PC-9 (cell line): ENCODE measurements around the gene KRTAP9-2. TPM values are rescaled to one million over a fixed set of nuclear protein-coding genes. Genes with fewer than 3 reads are reported as not detected.
"Not testable (repeated sequence)": the region's sequence is repeated elsewhere in the genome, so short reads cannot be mapped to it uniquely, and the experiment has no call there.

ENCODE experiments used
- BruUV-seq: library from RNA; stranded (reverse); fragments of 400-500 nt; replicated peaks from 2 replicates; lab custom pipeline; 2021; lab: Mats Ljungman, UMichigan
- CTCF ChIA-PET: fragments of 300-600 bp; sonication (Branson Sonifier 250); formaldehyde crosslinking; loops from one replicate; lab custom pipeline; 2022; ENCODE audit warnings: antibody characterized with exemption; lab: Charles Lee
- POLR2A ChIA-PET: fragments of 300-600 bp; sonication (Branson Sonifier 250); formaldehyde crosslinking; loops from one replicate; lab custom pipeline; 2022; ENCODE audit warnings: antibody characterized with exemption; ENCODE audit not compliant: unreplicated experiment; lab: Charles Lee
- DNase-seq, 2 experiments: peaks; one replicate each; pipeline versions ENCODE4 v3.0.0 to v3.0.0-alpha.2; 2015 to 2022; ENCODE audit warnings: mixed read lengths in 1 of 2
- H2AFZ ChIP-seq: fragments of 200-600 bp; sonication (generic); 2 replicates; pipeline ENCODE4 v1.8.1; 2017; ENCODE audit warnings: antibody characterized with exemption
- H3F3A ChIP-seq: fragments of 200-600 bp; sonication (generic); 2 replicates; pipeline ENCODE4 v1.8.1; 2017; ENCODE audit warnings: antibody characterized with exemption, mild to moderate bottlenecking, low read depth; ENCODE audit not compliant: insufficient read depth
- H3K27ac ChIP-seq: fragments of 200-600 bp; sonication (generic); 2 replicates; pipeline ENCODE4 v1.6.1; 2016; ENCODE audit warnings: mixed run types
- H3K27me3 ChIP-seq: fragments of 200-600 bp; sonication (generic); 2 replicates; pipeline ENCODE4 v1.6.1; 2016; ENCODE audit warnings: low read depth, mixed run types; ENCODE audit not compliant: insufficient read depth
- H3K36me3 ChIP-seq: fragments of 200-600 bp; sonication (generic); 2 replicates; pipeline ENCODE4 v1.6.1; 2016; ENCODE audit warnings: low read depth, mixed run types
- H3K4me1 ChIP-seq: fragments of 200-600 bp; sonication (generic); replicated peaks from 2 replicates; pipeline ENCODE4 v1.6.1; 2016; ENCODE audit warnings: mixed run types; ENCODE audit not compliant: insufficient read depth
- H3K4me2 ChIP-seq: fragments of 200-600 bp; sonication (generic); 2 replicates; pipeline ENCODE4 v1.6.1; 2017; ENCODE audit warnings: mixed run types
- H3K4me3 ChIP-seq: fragments of 200-600 bp; sonication (generic); 2 replicates; pipeline ENCODE4 v1.6.1; 2016; ENCODE audit warnings: mixed run types
- H3K79me2 ChIP-seq: fragments of 200-600 bp; sonication (generic); 2 replicates; pipeline ENCODE4 v1.6.1; 2017; ENCODE audit warnings: low read depth, mixed run types
- H3K9me2 ChIP-seq: fragments of 200-600 bp; sonication (generic); 2 replicates; pipeline ENCODE4 v1.8.1; 2017; ENCODE audit warnings: mild to moderate bottlenecking; ENCODE audit not compliant: insufficient read depth
- H3K9me3 ChIP-seq: fragments of 200-600 bp; sonication (generic); 2 replicates; pipeline ENCODE4 v1.8.1; 2016; ENCODE audit warnings: low read depth; ENCODE audit not compliant: insufficient read depth
- H4K20me1 ChIP-seq: fragments of 200-600 bp; sonication (generic); 2 replicates; pipeline ENCODE4 v1.8.1; 2017; ENCODE audit not compliant: insufficient read depth
- EZH2 ChIP-seq: fragments of 200-600 bp; sonication (generic); IDR thresholded peaks from 2 replicates; pipeline ENCODE4 v1.8.0; 2017; ENCODE audit warnings: antibody characterized with exemption, low read depth
- intact Hi-C: fragments of 100-400 bp; cut with micrococcal nuclease; formaldehyde crosslinking; loops from one replicate; pipeline ENCODE4 v1.10.0; 2022; ENCODE audit not compliant: unreplicated experiment
- total RNA-seq: library from RNA; stranded (reverse); gene quantifications from 2 replicates; pipeline ENCODE4 v1.2.3, GENCODE V29; 2021
- TF ChIP-seq, protein P1 (sequence below): fragments of 200-600 bp; sonication (generic); conservative IDR thresholded peaks from 2 replicates; pipeline ENCODE4 v1.6.1; 2017; ENCODE audit warnings: mixed run types, antibody characterized with exemption, mild to moderate bottlenecking, moderate library complexity

Gene KRTAP9-2
- total RNA-seq, 1 experiment from 2014 or later = not detected

DNA sequence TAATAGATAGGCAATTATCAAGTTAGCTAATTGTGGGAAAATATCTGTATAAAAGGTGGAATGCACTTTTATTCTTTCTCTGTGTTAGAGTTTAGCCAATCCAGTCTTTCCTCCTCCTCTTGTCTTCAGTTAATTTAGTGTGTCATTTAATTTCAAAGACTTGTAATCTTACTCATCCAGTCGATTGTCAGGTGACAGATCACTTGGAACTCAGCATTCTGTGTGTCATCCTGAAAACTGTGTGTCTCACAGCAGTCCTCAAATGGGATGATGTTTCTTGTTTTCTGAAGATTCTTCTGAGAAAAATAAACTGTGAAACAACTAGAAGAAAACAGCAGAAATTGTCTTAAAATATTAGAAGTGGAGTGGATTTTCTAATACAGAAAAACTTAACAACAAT lies 41.4 kb upstream of the KRTAP9-2 start:
- BruUV-seq = no TSS peak
- H4K20me1 ChIP-seq = no peaks in the 10 kb centered on the region
- TF ChIP-seq, protein P1, sequence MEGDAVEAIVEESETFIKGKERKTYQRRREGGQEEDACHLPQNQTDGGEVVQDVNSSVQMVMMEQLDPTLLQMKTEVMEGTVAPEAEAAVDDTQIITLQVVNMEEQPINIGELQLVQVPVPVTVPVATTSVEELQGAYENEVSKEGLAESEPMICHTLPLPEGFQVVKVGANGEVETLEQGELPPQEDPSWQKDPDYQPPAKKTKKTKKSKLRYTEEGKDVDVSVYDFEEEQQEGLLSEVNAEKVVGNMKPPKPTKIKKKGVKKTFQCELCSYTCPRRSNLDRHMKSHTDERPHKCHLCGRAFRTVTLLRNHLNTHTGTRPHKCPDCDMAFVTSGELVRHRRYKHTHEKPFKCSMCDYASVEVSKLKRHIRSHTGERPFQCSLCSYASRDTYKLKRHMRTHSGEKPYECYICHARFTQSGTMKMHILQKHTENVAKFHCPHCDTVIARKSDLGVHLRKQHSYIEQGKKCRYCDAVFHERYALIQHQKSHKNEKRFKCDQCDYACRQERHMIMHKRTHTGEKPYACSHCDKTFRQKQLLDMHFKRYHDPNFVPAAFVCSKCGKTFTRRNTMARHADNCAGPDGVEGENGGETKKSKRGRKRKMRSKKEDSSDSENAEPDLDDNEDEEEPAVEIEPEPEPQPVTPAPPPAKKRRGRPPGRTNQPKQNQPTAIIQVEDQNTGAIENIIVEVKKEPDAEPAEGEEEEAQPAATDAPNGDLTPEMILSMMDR = no peak
- no peak for TF ChIP-seq EZH2
- no peaks in the 10 kb centered on the region for H3K9me2 ChIP-seq
- H3K79me2 ChIP-seq = no peaks in the 10 kb centered on the region
- ChIA-PET CTCF (no interaction called here), POLR2A (no interaction called here)
- H3K4me1 ChIP-seq = no peaks in the 10 kb centered on the region
- 0 out of 2 replicates have a peak, but pooled peaks cover 6% of the 10 kb centered on the region for H3F3A ChIP-seq
- DNase-seq = no peak
- no peak overlapping the region for H2AFZ ChIP-seq
- H3K27me3 ChIP-seq = no peaks in the 10 kb centered on the region
- H3K27ac ChIP-seq = no peak overlapping the region
- intact Hi-C loops = no loop called here
- H3K4me3 ChIP-seq = no peak overlapping the region
- H3K9me3 ChIP-seq = no peaks in the 10 kb centered on the region
- H3K4me2 ChIP-seq = no peak overlapping the region
- no peaks in the 10 kb centered on the region for H3K36me3 ChIP-seq

DNA sequence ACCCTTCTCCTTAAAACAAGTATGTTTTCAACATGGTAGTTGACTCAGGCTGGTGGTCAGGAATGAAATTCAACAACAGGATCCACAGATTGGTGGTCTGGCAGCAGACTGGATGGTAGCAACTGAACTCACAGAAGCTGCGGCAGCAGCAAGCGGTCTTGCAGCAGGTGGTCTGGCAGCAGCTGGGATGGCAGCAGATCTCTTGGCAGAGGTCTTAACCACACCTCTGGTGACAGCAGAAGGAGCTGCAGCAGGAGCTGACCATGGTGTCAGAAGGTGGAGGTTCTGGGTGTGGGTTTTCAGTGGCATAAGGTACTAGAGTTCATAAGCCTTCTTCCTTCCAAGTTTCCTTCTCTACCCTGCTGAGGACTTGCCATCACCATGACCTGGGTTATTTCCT lies 39.6 kb upstream of the KRTAP9-2 start:
- Histone ChIP-seq H3K27ac (no peak overlapping the region), H3K9me3 (no peaks in the 10 kb centered on the region), H4K20me1 (no peaks in the 10 kb centered on the region), H3K4me3 (no peak overlapping the region), H3K79me2 (no peaks in the 10 kb centered on the region), H3K27me3 (no peaks in the 10 kb centered on the region), H3F3A (0 out of 2 replicates have a peak, but pooled peaks cover 6% of the 10 kb centered on the region), H2AFZ (no peak overlapping the region), H3K4me2 (no peak overlapping the region), H3K4me1 (no peaks in the 10 kb centered on the region), H3K9me2 (no peaks in the 10 kb centered on the region), H3K36me3 (no peaks in the 10 kb centered on the region)
- TF ChIP-seq, protein P1 = no peak
- no peak for TF ChIP-seq EZH2
- ChIA-PET POLR2A (no interaction called here), CTCF (no interaction called here)
- no TSS peak for BruUV-seq
- DNase-seq = no peak
- intact Hi-C loops = no loop called here

DNA sequence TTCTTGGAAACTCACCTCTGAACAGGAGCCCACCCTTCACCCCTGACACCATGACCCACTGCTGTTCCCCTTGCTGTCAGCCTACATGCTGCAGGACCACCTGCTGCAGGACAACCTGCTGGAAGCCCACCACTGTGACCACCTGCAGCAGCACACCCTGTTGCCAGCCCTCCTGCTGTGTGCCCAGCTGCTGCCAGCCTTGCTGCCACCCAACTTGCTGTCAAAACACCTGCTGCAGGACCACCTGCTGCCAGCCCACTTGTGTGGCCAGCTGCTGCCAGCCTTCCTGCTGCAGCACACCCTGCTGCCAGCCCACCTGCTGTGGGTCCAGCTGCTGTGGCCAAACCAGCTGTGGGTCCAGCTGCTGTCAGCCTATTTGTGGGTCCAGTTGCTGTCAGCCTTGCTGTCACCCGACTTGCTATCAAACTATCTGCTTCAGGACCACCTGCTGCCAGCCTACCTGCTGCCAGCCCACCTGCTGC lies 36.6 kb upstream of the KRTAP9-2 start, which contains the start of gene KRTAP9-1:
Gene KRTAP9-1 (plus strand): TSS at position 51 of the 482 bp plus-strand sequence. CDS start 0 bp downstream, at position 51.
- H3K79me2 ChIP-seq, H4K20me1 ChIP-seq, intact Hi-C loops, BruUV-seq, POLR2A ChIA-PET, H2AFZ ChIP-seq, DNase-seq, H3K4me3 ChIP-seq, H3K36me3 ChIP-seq, H3K27me3 ChIP-seq, H3K9me2 ChIP-seq, H3F3A ChIP-seq, H3K4me1 ChIP-seq, H3K9me3 ChIP-seq, H3K27ac ChIP-seq, H3K4me2 ChIP-seq: not testable (repeated sequence)
- CTCF ChIA-PET = interaction anchor here (0.8 kb wide), 1 partner anchor 22 kb away, joined by 4 read pairs; no protein-coding TSS in a partner anchor
